Right cardiac atrium (tissue), 5 donors: Measurements from ENCODE around the gene PTPRM. TPM values are rescaled to one million over a fixed set of nuclear protein-coding genes. Genes with fewer than 3 reads are reported as not detected.

Source experiments
- ATAC-seq, 2 donors: fragments of 200-7000 bp; cut with Tn5 transposase; one replicate each; pipeline versions ENCODE4 v1.8.0 to v1.9.1; 2020; ENCODE audit warnings: moderate library complexity in 2 of 2, mild to moderate bottlenecking in 1 of 2
- DNase-seq, 3 donors: peaks; one replicate each; pipeline ENCODE4 v3.0.0-alpha.2; 2020
- H3K27ac ChIP-seq: one replicate; pipeline ENCODE4 v1.5.1; 2013; ENCODE audit warnings: mild to moderate bottlenecking, low read length, control low read depth, moderate library complexity
- H3K27me3 ChIP-seq: one replicate; pipeline ENCODE4 v1.6.1; 2013; ENCODE audit not compliant: control insufficient read depth, insufficient read depth
- H3K4me1 ChIP-seq: one replicate; pipeline ENCODE4 v1.6.1; 2013; ENCODE audit warnings: low read length; ENCODE audit not compliant: control insufficient read depth, insufficient read depth
- H3K4me3 ChIP-seq: one replicate; pipeline ENCODE4 v1.5.1; 2013; ENCODE audit warnings: low read length, control low read depth
- H3K9me3 ChIP-seq: one replicate; pipeline ENCODE4 v1.6.1; 2013; ENCODE audit warnings: low read length; ENCODE audit not compliant: control insufficient read depth
- WGBS: extraction: QIAGEN DNeasy Blood & Tissue Kit; methylation state at CpG from one replicate; pipeline ENCODE4 v1.1.7; 2013; 5-methylcytosine and 5-hydroxymethylcytosine counted together
- intact Hi-C, 4 donors: fragments of 100-400 bp; cut with DNase I; formaldehyde crosslinking; loops; one replicate each; pipeline versions ENCODE4 v1.11.0 to v1.14.0; 2022 to 2023
- polyA plus RNA-seq: library from polyadenylated mRNA; stranded (reverse); fragments of 200-250 nt; gene quantifications from one replicate; pipeline ENCODE4 v1.2.3, GENCODE V29; 2013
- total RNA-seq, 4 donors: library from RNA; stranded (reverse); fragmentation: NEBNext Ultra II Directional; extraction: Animal tissue kit (Norgen Biotek cat#: 25700); gene quantifications; one replicate each; pipeline ENCODE4 v1.2.1, GENCODE V29; 2021
- donor health status: healthy with polysubstance abuse.
- donor health status: DM: no; HTN: yes; CAD: no.
- donor health status: DM: no; HTN: no; CAD: no.
- donor health status: DM: no; HTN: yes; CAD: no; lungs with severe emphysema.
- donor health status: DM: yes; HTN: yes; CAD: no.

The PTPRM gene
- total and polyA plus RNA-seq, 5 donors: 55.1 to 81.5 (median 63.4) TPM

GRCh38 chr18:8063733-8064132 is 496.6 kb downstream of the PTPRM start:
- no peaks in the 10 kb centered on the region for H3K9me3 ChIP-seq
- no peaks in the 10 kb centered on the region for H3K27me3 ChIP-seq
- DNase-seq: no peak
- H3K27ac ChIP-seq: no peak overlapping the region
- no peak for ATAC-seq
- no peak overlapping the region for H3K4me3 ChIP-seq
- intact Hi-C loops: no loop called here
- H3K4me1 ChIP-seq: no peaks in the 10 kb centered on the region

GRCh38 chr18:8065284-8065683 is 498.2 kb downstream of the PTPRM start:
- WGBS: 91% methylated on average over 4 of the region's 4 CpGs
- intact Hi-C loops: no loop called here

GRCh38 chr18:8065773-8066172 is 498.7 kb downstream of the PTPRM start:
- no peaks in the 10 kb centered on the region for H3K27me3 ChIP-seq
- WGBS: 96% methylated on average over 1 of the region's 1 CpG
- no peak overlapping the region for H3K27ac ChIP-seq
- no peaks in the 10 kb centered on the region for H3K9me3 ChIP-seq
- ATAC-seq: no peak
- H3K4me3 ChIP-seq: no peak overlapping the region
- intact Hi-C loops: no loop called here
- no peaks in the 10 kb centered on the region for H3K4me1 ChIP-seq
- DNase-seq: no peak

More at GRCh38 chr18:8065284-8065683, 498.2 kb downstream of the PTPRM start:
- Histone ChIP-seq H3K27ac (no peak overlapping the region), H3K9me3 (no peaks in the 10 kb centered on the region), H3K27me3 (no peaks in the 10 kb centered on the region), H3K4me3 (no peak overlapping the region), H3K4me1 (no peaks in the 10 kb centered on the region)
- no peak for DNase-seq
- no peak for ATAC-seq

- H3K4me1 ChIP-seq: no peaks in the 10 kb centered on the region
- H3K27me3 ChIP-seq: no peaks in the 10 kb centered on the region
- no peak for DNase-seq
- intact Hi-C loops: no loop called here
- no peak for ATAC-seq
- H3K27ac ChIP-seq: no peak overlapping the region
- WGBS: 95% methylated on average over 8 of the region's 8 CpGs
- H3K4me3 ChIP-seq: no peak overlapping the region
- H3K9me3 ChIP-seq: no peaks in the 10 kb centered on the region
Observed at GRCh38 chr18:8069708-8070107, 502.6 kb downstream of the PTPRM start.

GRCh38 chr18:8073167-8073566 is 506.1 kb downstream of the PTPRM start:
- ATAC-seq (no peak), DNase-seq (no peak)
- Histone ChIP-seq H3K4me1 (no peaks in the 10 kb centered on the region), H3K9me3 (no peaks in the 10 kb centered on the region), H3K4me3 (no peak overlapping the region), H3K27me3 (no peaks in the 10 kb centered on the region), H3K27ac (no peak overlapping the region)
- 83% methylated on average over 3 of the region's 3 CpGs for whole genome bisulfite sequencing
- intact Hi-C loops: no loop called here

GRCh38 chr18:8080092-8080491 is 513.0 kb downstream of the PTPRM start:
- Histone ChIP-seq H3K4me3 (no peak overlapping the region), H3K27me3 (no peaks in the 10 kb centered on the region), H3K9me3 (no peaks in the 10 kb centered on the region), H3K27ac (no peak overlapping the region), H3K4me1 (no peaks in the 10 kb centered on the region)
- ATAC-seq (no peak), DNase-seq (no peak)
- intact Hi-C loops: no loop called here

GRCh38 chr18:8081267-8081666 is 514.2 kb downstream of the PTPRM start:
- H3K4me3 ChIP-seq: no peak overlapping the region
- no peaks in the 10 kb centered on the region for H3K27me3 ChIP-seq
- 12% methylated on average over 1 of the region's 1 CpG for WGBS
- no peak for DNase-seq
- H3K9me3 ChIP-seq: no peaks in the 10 kb centered on the region
- H3K27ac ChIP-seq: no peak overlapping the region
- intact Hi-C loops: no loop called here
- H3K4me1 ChIP-seq: no peaks in the 10 kb centered on the region
- ATAC-seq: no peak

- ATAC-seq: peak; percentile 29 to 85
- intact Hi-C loops: no loop called here
Observed at GRCh38 chr18:8081872-8082553, 514.9 kb downstream of the PTPRM start.

GRCh38 chr18:8084160-8084559 is 517.0 kb downstream of the PTPRM start:
- Histone ChIP-seq H3K4me3 (no peak overlapping the region), H3K9me3 (no peaks in the 10 kb centered on the region), H3K27ac (no peak overlapping the region), H3K27me3 (no peaks in the 10 kb centered on the region), H3K4me1 (no peaks in the 10 kb centered on the region)
- ATAC-seq (peak; percentile 64 to 67), DNase-seq (peak in 1 of 3 donors; percentile 57)
- 49% methylated on average over 7 of the region's 7 CpGs for WGBS
- intact Hi-C loops: no loop called here

More at GRCh38 chr18:8081872-8082553, 514.9 kb downstream of the PTPRM start:
- DNase-seq: no peak
- H3K4me3 ChIP-seq: no peak overlapping the region
- no peaks in the 10 kb centered on the region for H3K4me1 ChIP-seq
- no peaks in the 10 kb centered on the region for H3K27me3 ChIP-seq
- no peaks in the 10 kb centered on the region for H3K9me3 ChIP-seq
- WGBS: 58% methylated on average over 3 of the region's 3 CpGs
- H3K27ac ChIP-seq: no peak overlapping the region

- ATAC-seq (no peak), DNase-seq (no peak)
- Histone ChIP-seq H3K27ac (no peak overlapping the region), H3K4me3 (no peak overlapping the region), H3K9me3 (no peaks in the 10 kb centered on the region), H3K4me1 (no peaks in the 10 kb centered on the region), H3K27me3 (no peaks in the 10 kb centered on the region)
- intact Hi-C loops: no loop called here
- 96% methylated on average over 3 of the region's 3 CpGs for WGBS
Observed at GRCh38 chr18:8088626-8089025, 521.5 kb downstream of the PTPRM start.

- DNase-seq (no peak), ATAC-seq (peak in 1 of 2 donors; percentile 48)
- intact Hi-C loops: no loop called here
- Histone ChIP-seq H3K27ac (no peak overlapping the region), H3K9me3 (no peaks in the 10 kb centered on the region), H3K4me1 (no peaks in the 10 kb centered on the region), H3K27me3 (no peaks in the 10 kb centered on the region), H3K4me3 (no peak overlapping the region)
- WGBS: 75% methylated on average over 2 of the region's 2 CpGs
Observed at GRCh38 chr18:8091035-8091434, 523.9 kb downstream of the PTPRM start.
